Measurements from ENCODE around the gene TRIP6. TPM values are rescaled to one million over a fixed set of nuclear protein-coding genes. Genes with fewer than 3 reads are reported as not detected.

Gene TRIP6
- total RNA-seq, 4 donors from 2014 or later = 60.2 to 89.9 (median 81.2) TPM

- Histone ChIP-seq H3K4me3 (no peak overlapping the region), H3K36me3 (no peaks in the 10 kb centered on the region), H3K9me3 (no peaks in the 10 kb centered on the region), H3K27me3 (no peaks in the 10 kb centered on the region), H3K4me1 (peaks cover 14 to 17% (median 15%) of the 10 kb centered on the region in 4 donors), H3K27ac (replicated peaks in 1 of 4) (no peak overlapping the region)
- no peak for TF ChIP-seq POLR2AphosphoS5 (IDR thresholded peaks at IDR 0.05)
- TF ChIP-seq POLR2A (IDR thresholded peaks at IDR 0.05; ENCODE audit: low read depth) = no peak
- TF ChIP-seq, protein P1, sequence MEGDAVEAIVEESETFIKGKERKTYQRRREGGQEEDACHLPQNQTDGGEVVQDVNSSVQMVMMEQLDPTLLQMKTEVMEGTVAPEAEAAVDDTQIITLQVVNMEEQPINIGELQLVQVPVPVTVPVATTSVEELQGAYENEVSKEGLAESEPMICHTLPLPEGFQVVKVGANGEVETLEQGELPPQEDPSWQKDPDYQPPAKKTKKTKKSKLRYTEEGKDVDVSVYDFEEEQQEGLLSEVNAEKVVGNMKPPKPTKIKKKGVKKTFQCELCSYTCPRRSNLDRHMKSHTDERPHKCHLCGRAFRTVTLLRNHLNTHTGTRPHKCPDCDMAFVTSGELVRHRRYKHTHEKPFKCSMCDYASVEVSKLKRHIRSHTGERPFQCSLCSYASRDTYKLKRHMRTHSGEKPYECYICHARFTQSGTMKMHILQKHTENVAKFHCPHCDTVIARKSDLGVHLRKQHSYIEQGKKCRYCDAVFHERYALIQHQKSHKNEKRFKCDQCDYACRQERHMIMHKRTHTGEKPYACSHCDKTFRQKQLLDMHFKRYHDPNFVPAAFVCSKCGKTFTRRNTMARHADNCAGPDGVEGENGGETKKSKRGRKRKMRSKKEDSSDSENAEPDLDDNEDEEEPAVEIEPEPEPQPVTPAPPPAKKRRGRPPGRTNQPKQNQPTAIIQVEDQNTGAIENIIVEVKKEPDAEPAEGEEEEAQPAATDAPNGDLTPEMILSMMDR (IDR thresholded peaks at IDR 0.05) = no peak
- no peak for TF ChIP-seq EP300 (IDR thresholded peaks at IDR 0.05)
- intact Hi-C loops (cut with DNase I) = no loop called here
- DNase-seq (ENCODE audit: extremely low spot score) = no peak
- 94% methylated on average over 18 of the region's 18 CpGs for WGBS
These were observed 27.8 kb upstream of the TRIP6 start for GRCh38 chr7:100839361-100839760.

GRCh38 chr7:100840470-100841100 lies 26.6 kb upstream of the TRIP6 start:
- TF ChIP-seq, protein P1 (IDR thresholded peaks at IDR 0.05) = no peak
- TF ChIP-seq POLR2AphosphoS5 (IDR thresholded peaks at IDR 0.05) (no peak), EP300 (IDR thresholded peaks at IDR 0.05) (no peak), POLR2A (IDR thresholded peaks at IDR 0.05; ENCODE audit: low read depth) (no peak)
- H3K4me3 ChIP-seq = no peak overlapping the region
- H3K4me1 ChIP-seq = peaks cover 14 to 17% (median 15%) of the 10 kb centered on the region in 4 donors
- DNase-seq (ENCODE audit: extremely low spot score) = no peak
- 73% methylated on average over 8 of the region's 8 CpGs for WGBS
- no peaks in the 10 kb centered on the region for H3K9me3 ChIP-seq
- H3K27ac ChIP-seq (replicated peaks in 1 of 4) = no peak overlapping the region
- H3K27me3 ChIP-seq = no peaks in the 10 kb centered on the region
- intact Hi-C loops (cut with DNase I) = no loop called here
- H3K36me3 ChIP-seq = no peaks in the 10 kb centered on the region

GRCh38 chr7:100847360-100847759 lies 19.8 kb upstream of the TRIP6 start:
- H3K4me3 ChIP-seq = no peak overlapping the region
- peaks cover 8 to 9% (median 8%) of the 10 kb centered on the region in 4 donors for H3K4me1 ChIP-seq
- H3K27ac ChIP-seq (replicated peaks in 1 of 4) = no peak overlapping the region
- intact Hi-C loops (cut with DNase I) = no loop called here
- no peaks in the 10 kb centered on the region for H3K9me3 ChIP-seq
- no peaks in the 10 kb centered on the region for H3K36me3 ChIP-seq
- TF ChIP-seq, protein P1 (IDR thresholded peaks at IDR 0.05) = no peak
- TF ChIP-seq POLR2A (IDR thresholded peaks at IDR 0.05; ENCODE audit: low read depth) (no peak), POLR2AphosphoS5 (IDR thresholded peaks at IDR 0.05) (no peak), EP300 (IDR thresholded peaks at IDR 0.05) (no peak)
- WGBS = 98% methylated on average over 4 of the region's 4 CpGs
- no peak for DNase-seq (ENCODE audit: extremely low spot score)
- no peaks in the 10 kb centered on the region for H3K27me3 ChIP-seq

DNA sequence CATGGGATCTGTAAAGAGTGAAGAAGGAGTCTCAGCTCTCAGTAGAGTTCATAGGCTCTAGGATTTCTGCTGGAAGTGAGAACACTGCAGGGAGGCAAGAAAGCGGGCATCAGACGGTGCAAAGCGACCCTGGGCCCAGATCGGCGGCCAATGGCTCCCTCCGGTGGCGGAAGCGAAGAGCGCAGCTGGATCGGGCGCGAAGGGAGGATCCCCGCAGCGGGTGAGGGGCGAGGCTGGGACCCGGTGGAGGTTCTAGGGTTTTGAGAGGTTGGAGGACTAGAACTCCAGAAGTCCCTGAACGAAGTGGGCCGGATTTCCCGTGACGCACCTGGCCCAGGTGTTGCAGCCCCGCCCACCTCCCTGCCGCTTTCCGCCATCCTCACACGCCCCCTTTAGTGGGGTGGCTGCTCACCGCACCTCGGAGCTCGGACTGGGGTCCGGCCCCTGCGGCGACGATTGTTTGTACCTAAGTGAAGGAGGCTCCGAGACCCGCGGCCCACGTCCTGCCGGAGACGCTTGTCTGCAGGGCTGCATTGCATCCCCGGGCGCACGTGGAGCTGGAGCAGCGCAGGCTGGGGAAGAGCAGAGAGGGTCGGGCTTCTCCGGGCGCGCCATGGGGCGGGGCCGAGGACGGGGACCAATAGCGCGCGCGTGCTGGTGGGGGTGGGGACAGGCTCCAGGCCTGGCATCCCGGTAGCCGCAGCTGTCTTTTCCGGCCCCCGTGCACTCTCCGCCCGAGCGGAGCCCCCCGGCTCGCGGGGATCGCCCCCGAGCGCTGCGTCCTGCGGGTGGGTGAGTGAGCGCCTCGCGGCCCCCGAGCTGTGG lies 14.9 kb upstream of the TRIP6 start, which contains the start of gene SLC12A9:
Gene SLC12A9 (plus strand): TSS at position 666 of the 825 bp plus-strand sequence. CDS start 1,485 bp downstream, outside the sequence.
- DNase-seq (ENCODE audit: extremely low spot score) = peak; percentile 96
- peak within 1 kb of the TSS; percentile 76 to 89 (median 82) for H3K27ac ChIP-seq (replicated peaks in 1 of 4)
- WGBS = 0% methylated on average over 9 of the region's 71 CpGs
- TF ChIP-seq POLR2AphosphoS5 (IDR thresholded peaks at IDR 0.05) (peak; percentile 53 to 68), POLR2A (IDR thresholded peaks at IDR 0.05; ENCODE audit: low read depth) (no peak)
- TF ChIP-seq, protein P1 (IDR thresholded peaks at IDR 0.05) = peak; percentile 92 to 94 (median 93)
- intact Hi-C loops (cut with DNase I) = loop anchor here (1.0 to 10.0 kb wide), 3 partner anchors 53 to 247 kb away; partner anchors contain the start of genes PCOLCE and POP7
- no peaks in the 10 kb centered on the region for H3K9me3 ChIP-seq
- peaks cover 8 to 26% (median 25%) of the 10 kb centered on the region in 4 donors for H3K4me1 ChIP-seq
- peak within 1 kb of the TSS; percentile 75 to 84 (median 78) for H3K4me3 ChIP-seq
- H3K27me3 ChIP-seq = no peaks in the 10 kb centered on the region
- peaks cover 0 to 25% (median 6%) of the 10 kb centered on the region in 4 donors for H3K36me3 ChIP-seq

Data from esophagus muscularis mucosa (tissue), 4 donors.